WTC11 (cell line): ENCODE data around the gene STPG2. TPM values are rescaled to one million over a fixed set of nuclear protein-coding genes. Genes with fewer than 3 reads are reported as not detected.

Source experiments
- ATAC-seq: fragments of 200-7000 bp; cut with Tn5 transposase; 2 replicates; pipeline ENCODE4 v1.10.0; 2021; ENCODE audit warnings: mild to moderate bottlenecking, moderate library complexity
- CTCF ChIA-PET: fragments of 300-600 bp; sonication (Branson Sonifier 250); formaldehyde crosslinking; loops from one replicate; lab custom pipeline; 2021; ENCODE audit warnings: antibody characterized with exemption; lab: Charles Lee
- POLR2A ChIA-PET: fragments of 350-600 bp; sonication (Branson Sonifier 250); formaldehyde crosslinking; loops from one replicate; lab custom pipeline; 2021; ENCODE audit warnings: antibody characterized with exemption; lab: Charles Lee
- DNase-seq: peaks from one replicate; pipeline ENCODE4 v3.0.0; 2021; ENCODE audit warnings: low spot score
- H3K27ac Mint-ChIP-seq: 2 replicates; pipeline ENCODE4 v1.8.0; 2021; ENCODE audit warnings: mixed read lengths
- H3K27me3 Mint-ChIP-seq: 2 replicates; pipeline ENCODE4 v1.8.0; 2021; ENCODE audit warnings: low read depth, mild to moderate bottlenecking, moderate library complexity, mixed read lengths
- H3K36me3 Mint-ChIP-seq: 2 replicates; pipeline ENCODE4 v1.8.0; 2021; ENCODE audit warnings: mixed read lengths
- H3K4me1 Mint-ChIP-seq: 2 replicates; pipeline ENCODE4 v1.8.0; 2022; ENCODE audit warnings: mixed read lengths
- H3K4me3 Mint-ChIP-seq: 2 replicates; pipeline ENCODE4 v1.8.0; 2021; ENCODE audit warnings: mild to moderate bottlenecking, moderate library complexity, mixed read lengths
- H3K9me3 Mint-ChIP-seq: 2 replicates; pipeline ENCODE4 v1.8.0; 2021; ENCODE audit warnings: mixed read lengths
- CREM ChIP-seq: sonication (generic); formaldehyde crosslinking; IDR thresholded peaks from 2 replicates; pipeline ENCODE4 v1.8.1; 2022; ENCODE audit warnings: mild to moderate bottlenecking, missing genetic modification reagents, moderate library complexity
- HMGA2 ChIP-seq: fragments of 250-450 bp; sonication (Bioruptor Pico); IDR thresholded peaks from 2 replicates; pipeline ENCODE4 v1.4.0; 2021; ENCODE audit warnings: mild to moderate bottlenecking, moderate library complexity
- IRF1 ChIP-seq: sonication (generic); formaldehyde crosslinking; IDR thresholded peaks from 2 replicates; pipeline ENCODE4 v1.8.0; 2023; ENCODE audit warnings: missing genetic modification reagents
- KAT7 ChIP-seq: sonication (generic); formaldehyde crosslinking; IDR thresholded peaks from 2 replicates; pipeline ENCODE4 v1.8.1; 2023; ENCODE audit warnings: missing genetic modification reagents, mild to moderate bottlenecking, borderline replicate concordance
- MYBL2 ChIP-seq: sonication (generic); formaldehyde crosslinking; IDR thresholded peaks from 2 replicates; pipeline ENCODE4 v1.8.1; 2023; ENCODE audit warnings: mild to moderate bottlenecking, moderate library complexity, missing genetic modification reagents
- PREB ChIP-seq: sonication (generic); formaldehyde crosslinking; IDR thresholded peaks from 2 replicates; pipeline ENCODE4 v1.8.1; 2022; ENCODE audit warnings: mild to moderate bottlenecking, missing genetic modification reagents, moderate library complexity, borderline replicate concordance
- RORB ChIP-seq: fragments of 250-450 bp; sonication (Bioruptor Pico); IDR thresholded peaks from 2 replicates; pipeline ENCODE4 v1.9.0; 2021; ENCODE audit warnings: mild to moderate bottlenecking
- ZNF121 ChIP-seq: sonication (generic); formaldehyde crosslinking; IDR thresholded peaks from 2 replicates; pipeline ENCODE4 v1.8.0; 2023; ENCODE audit warnings: missing genetic modification reagents
- ZNF281 ChIP-seq: sonication (generic); formaldehyde crosslinking; IDR thresholded peaks from 2 replicates; pipeline ENCODE4 v1.8.0; 2023; ENCODE audit warnings: mild to moderate bottlenecking, missing genetic modification reagents
- ZNF317 ChIP-seq: sonication (generic); formaldehyde crosslinking; IDR thresholded peaks from 2 replicates; pipeline ENCODE4 v1.8.1; 2023; ENCODE audit warnings: low read depth, mild to moderate bottlenecking, moderate library complexity, missing genetic modification reagents, borderline replicate concordance
- ZNF671 ChIP-seq: fragments of 250-450 bp; sonication (Bioruptor Pico); IDR thresholded peaks from 2 replicates; pipeline ENCODE4 v1.8.0; 2021; ENCODE audit warnings: mild to moderate bottlenecking
- ZSCAN18 ChIP-seq: fragments of 250-450 bp; sonication (Bioruptor Pico); IDR thresholded peaks from 2 replicates; pipeline ENCODE4 v2.1.2; 2022; ENCODE audit warnings: mild to moderate bottlenecking, moderate library complexity
- total RNA-seq: library from RNA; stranded (reverse); gene quantifications from 3 replicates; pipeline ENCODE4 v1.2.3, GENCODE V29; 2021
- TF ChIP-seq, protein P1 (sequence below): sonication (generic); formaldehyde crosslinking; IDR thresholded peaks from 2 replicates; pipeline ENCODE4 v1.8.1; 2023; ENCODE audit warnings: mild to moderate bottlenecking, missing genetic modification reagents, moderate library complexity
- TF ChIP-seq, protein P2 (sequence below): sonication (generic); formaldehyde crosslinking; IDR thresholded peaks from 2 replicates; pipeline ENCODE4 v1.8.1; 2023; ENCODE audit warnings: mild to moderate bottlenecking, missing genetic modification reagents

The STPG2 gene
- total RNA-seq, 1 experiment from 2014 or later = 0.17 TPM

DNA sequence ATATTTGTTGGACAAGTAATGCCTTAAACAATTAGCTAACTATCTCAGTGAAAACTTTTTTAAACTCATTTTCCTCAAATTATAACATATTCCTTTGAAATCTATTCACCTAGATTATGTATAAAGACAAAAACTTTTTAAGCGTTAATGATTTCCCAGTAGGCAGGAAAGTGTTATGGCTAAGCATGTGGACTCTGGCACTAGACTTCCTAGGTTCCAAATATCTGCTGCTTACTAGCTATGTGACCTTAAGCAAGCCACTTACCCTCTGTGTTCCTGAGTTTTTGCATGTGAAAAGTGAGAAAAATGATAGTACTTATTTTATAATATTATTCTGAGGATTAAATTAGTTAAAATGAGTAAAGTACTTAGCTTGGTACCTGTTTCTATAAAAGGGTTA is 301.8 kb downstream of the STPG2 start (continued):
- TF ChIP-seq ZSCAN18 (CRISPR knock-in tag) = no peak
- TF ChIP-seq CREM (CRISPR knock-in tag) = no peak

- H3K27me3 Mint-ChIP-seq = no peaks in the 10 kb centered on the region
- peaks cover 18% of the 10 kb centered on the region; the same call in 1 of the 2 replicates for H3K9me3 Mint-ChIP-seq
- DNase-seq (no peak), ATAC-seq (no peak)
- H3K4me3 Mint-ChIP-seq = no peak overlapping the region
- POLR2A ChIA-PET = no interaction called here
- H3K4me1 Mint-ChIP-seq = peaks cover 2% of the 10 kb centered on the region; the same call in 1 of the 2 replicates
- H3K27ac Mint-ChIP-seq = no peak overlapping the region
- no peak for TF ChIP-seq RORB (CRISPR knock-in tag)
- peak; percentile 92 for TF ChIP-seq HMGA2 (CRISPR knock-in tag)
- TF ChIP-seq ZNF317 (CRISPR knock-in tag) = no peak
- no peak for TF ChIP-seq KAT7
- TF ChIP-seq ZNF671 (CRISPR knock-in tag) = no peak
- TF ChIP-seq IRF1 = no peak
- CTCF ChIA-PET = no interaction called here
- no peaks in the 10 kb centered on the region for H3K36me3 Mint-ChIP-seq
These were observed 306.6 kb downstream of the STPG2 start for GRCh38 chr4:97836662-97837061.

DNA sequence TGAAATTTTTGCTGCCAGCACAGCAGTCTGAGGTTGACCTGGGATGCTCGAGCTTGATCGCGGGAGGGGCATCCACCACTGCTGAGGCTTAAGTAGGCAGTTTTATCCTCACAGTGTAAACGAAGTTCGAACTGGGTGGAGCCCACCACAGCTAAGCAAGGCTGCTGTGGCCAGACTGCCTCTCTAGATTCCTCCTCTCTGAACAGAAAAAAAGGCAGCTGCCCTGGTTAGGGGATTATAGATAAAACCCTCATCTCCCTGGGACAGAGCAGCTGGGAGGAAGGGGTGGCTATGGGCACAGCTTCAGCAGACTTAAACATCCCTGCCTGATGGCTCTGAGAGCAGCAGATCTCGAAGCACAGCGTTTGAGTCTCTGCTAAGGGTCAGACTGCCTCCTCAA is 314.6 kb downstream of the STPG2 start:
- CTCF ChIA-PET = no interaction called here
- ATAC-seq (no peak), DNase-seq (no peak)
- POLR2A ChIA-PET = no interaction called here
- peaks cover 16% of the 10 kb centered on the region; the same call in 1 of the 2 replicates for H3K9me3 Mint-ChIP-seq
- no peaks in the 10 kb centered on the region for H3K27me3 Mint-ChIP-seq
- no peak overlapping the region for H3K27ac Mint-ChIP-seq
- no peak for TF ChIP-seq ZNF121 (CRISPR knock-in tag)
- TF ChIP-seq, protein P1, sequence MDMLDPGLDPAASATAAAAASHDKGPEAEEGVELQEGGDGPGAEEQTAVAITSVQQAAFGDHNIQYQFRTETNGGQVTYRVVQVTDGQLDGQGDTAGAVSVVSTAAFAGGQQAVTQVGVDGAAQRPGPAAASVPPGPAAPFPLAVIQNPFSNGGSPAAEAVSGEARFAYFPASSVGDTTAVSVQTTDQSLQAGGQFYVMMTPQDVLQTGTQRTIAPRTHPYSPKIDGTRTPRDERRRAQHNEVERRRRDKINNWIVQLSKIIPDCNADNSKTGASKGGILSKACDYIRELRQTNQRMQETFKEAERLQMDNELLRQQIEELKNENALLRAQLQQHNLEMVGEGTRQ = no peak
- TF ChIP-seq ZNF281 (CRISPR knock-in tag) = no peak
- no peak for TF ChIP-seq PREB (CRISPR knock-in tag)
- TF ChIP-seq, protein P2, sequence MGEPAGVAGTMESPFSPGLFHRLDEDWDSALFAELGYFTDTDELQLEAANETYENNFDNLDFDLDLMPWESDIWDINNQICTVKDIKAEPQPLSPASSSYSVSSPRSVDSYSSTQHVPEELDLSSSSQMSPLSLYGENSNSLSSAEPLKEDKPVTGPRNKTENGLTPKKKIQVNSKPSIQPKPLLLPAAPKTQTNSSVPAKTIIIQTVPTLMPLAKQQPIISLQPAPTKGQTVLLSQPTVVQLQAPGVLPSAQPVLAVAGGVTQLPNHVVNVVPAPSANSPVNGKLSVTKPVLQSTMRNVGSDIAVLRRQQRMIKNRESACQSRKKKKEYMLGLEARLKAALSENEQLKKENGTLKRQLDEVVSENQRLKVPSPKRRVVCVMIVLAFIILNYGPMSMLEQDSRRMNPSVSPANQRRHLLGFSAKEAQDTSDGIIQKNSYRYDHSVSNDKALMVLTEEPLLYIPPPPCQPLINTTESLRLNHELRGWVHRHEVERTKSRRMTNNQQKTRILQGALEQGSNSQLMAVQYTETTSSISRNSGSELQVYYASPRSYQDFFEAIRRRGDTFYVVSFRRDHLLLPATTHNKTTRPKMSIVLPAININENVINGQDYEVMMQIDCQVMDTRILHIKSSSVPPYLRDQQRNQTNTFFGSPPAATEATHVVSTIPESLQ (CRISPR knock-in tag) = no peak
- no peak for TF ChIP-seq MYBL2 (CRISPR knock-in tag)
- no peaks in the 10 kb centered on the region for H3K36me3 Mint-ChIP-seq
- H3K4me3 Mint-ChIP-seq = no peak overlapping the region
- no peaks in the 10 kb centered on the region for H3K4me1 Mint-ChIP-seq
